DND-41 (cell line): ENCODE data around the gene RMND1.

Source experiments
- EZH2 ChIP-seq: IDR thresholded peaks from 3 replicates; pipeline ENCODE4 v1.6.1; 2012; ENCODE audit warnings: borderline replicate concordance, low read depth, mild to moderate bottlenecking, moderate library complexity, low read length, inconsistent platforms; ENCODE audit not compliant: severe bottlenecking
- TF ChIP-seq, protein P1 (sequence below): IDR thresholded peaks from 2 replicates; pipeline ENCODE4 v1.5.1; 2012; ENCODE audit warnings: borderline replicate concordance, low read length, moderate library complexity, mild to moderate bottlenecking; ENCODE audit not compliant: poor library complexity, severe bottlenecking; ENCODE audit errors: extremely low read depth

DNA sequence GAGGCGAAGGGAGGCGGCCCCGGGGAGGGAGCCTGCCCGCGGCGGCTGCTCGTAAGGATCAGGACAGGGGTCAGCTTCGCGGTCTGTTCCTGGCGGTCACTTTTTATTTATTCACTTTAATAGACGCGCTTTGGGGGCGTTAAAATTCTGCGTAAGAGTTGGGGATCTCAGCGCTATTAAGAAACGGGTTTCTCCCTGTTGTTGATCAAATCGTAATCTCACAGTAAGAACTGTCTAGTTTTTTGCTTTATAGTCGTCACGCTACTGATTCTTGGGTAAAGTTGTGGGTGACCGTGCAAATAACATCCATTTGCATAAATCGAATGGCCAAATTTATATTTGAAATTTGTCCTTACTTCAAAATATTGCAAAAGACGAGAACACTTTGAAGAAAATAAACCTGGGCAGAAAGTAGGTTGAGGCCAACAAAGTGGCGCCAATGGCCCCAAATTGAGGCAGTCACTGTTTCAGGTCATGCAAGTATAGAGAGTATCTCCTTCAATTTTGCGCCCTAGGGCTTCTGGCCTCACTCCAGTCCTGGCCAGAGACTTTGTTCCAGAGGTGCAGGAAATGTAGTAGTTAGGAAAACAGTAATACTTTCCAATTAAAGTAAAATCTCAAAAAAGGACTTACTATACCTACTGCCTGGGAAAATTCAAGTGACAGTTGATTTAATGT is 963 bp upstream of the RMND1 start:
- TF ChIP-seq, protein P1, sequence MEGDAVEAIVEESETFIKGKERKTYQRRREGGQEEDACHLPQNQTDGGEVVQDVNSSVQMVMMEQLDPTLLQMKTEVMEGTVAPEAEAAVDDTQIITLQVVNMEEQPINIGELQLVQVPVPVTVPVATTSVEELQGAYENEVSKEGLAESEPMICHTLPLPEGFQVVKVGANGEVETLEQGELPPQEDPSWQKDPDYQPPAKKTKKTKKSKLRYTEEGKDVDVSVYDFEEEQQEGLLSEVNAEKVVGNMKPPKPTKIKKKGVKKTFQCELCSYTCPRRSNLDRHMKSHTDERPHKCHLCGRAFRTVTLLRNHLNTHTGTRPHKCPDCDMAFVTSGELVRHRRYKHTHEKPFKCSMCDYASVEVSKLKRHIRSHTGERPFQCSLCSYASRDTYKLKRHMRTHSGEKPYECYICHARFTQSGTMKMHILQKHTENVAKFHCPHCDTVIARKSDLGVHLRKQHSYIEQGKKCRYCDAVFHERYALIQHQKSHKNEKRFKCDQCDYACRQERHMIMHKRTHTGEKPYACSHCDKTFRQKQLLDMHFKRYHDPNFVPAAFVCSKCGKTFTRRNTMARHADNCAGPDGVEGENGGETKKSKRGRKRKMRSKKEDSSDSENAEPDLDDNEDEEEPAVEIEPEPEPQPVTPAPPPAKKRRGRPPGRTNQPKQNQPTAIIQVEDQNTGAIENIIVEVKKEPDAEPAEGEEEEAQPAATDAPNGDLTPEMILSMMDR, result no peak
- TF ChIP-seq EZH2, result no peak
